AG10803 (cell line): Measurements from ENCODE around the gene DGKG.

ENCODE experiments used
- DNase-seq: peaks from one replicate; pipeline ENCODE4 v3.0.0; 2010; ENCODE audit warnings: low read depth
- H3K4me3 ChIP-seq: 2 replicates; pipeline ENCODE4 v1.5.1; 2011; ENCODE audit warnings: mild to moderate bottlenecking, low read length, control low read depth
- CTCF ChIP-seq: conservative IDR thresholded peaks from 2 replicates; pipeline ENCODE4 v1.5.1; 2011; ENCODE audit warnings: mild to moderate bottlenecking, low read length, control low read depth, inconsistent platforms

Gene DGKG

GRCh38 chr3:186394566-186395217 is 32.7 kb upstream of the DGKG start:
- TF ChIP-seq CTCF = no peak
- DNase-seq = no peak
- no peak overlapping the region for H3K4me3 ChIP-seq

- H3K4me3 ChIP-seq = no peak overlapping the region
- DNase-seq = no peak
- no peak for TF ChIP-seq CTCF
These were observed 25.0 kb upstream of the DGKG start for GRCh38 chr3:186386883-186387560.

- DNase-seq = no peak
- no peak for TF ChIP-seq CTCF
- H3K4me3 ChIP-seq = no peak overlapping the region
These were observed 24.0 kb upstream of the DGKG start for GRCh38 chr3:186385856-186386602.

- H3K4me3 ChIP-seq = no peak overlapping the region
- no peak for TF ChIP-seq CTCF
- no peak for DNase-seq
These were observed 21.3 kb upstream of the DGKG start for GRCh38 chr3:186383026-186383993.

GRCh38 chr3:186382217-186382885 is 20.3 kb upstream of the DGKG start:
- DNase-seq = no peak
- H3K4me3 ChIP-seq = no peak overlapping the region
- no peak for TF ChIP-seq CTCF
